HG03039 (cell line): Measurements from ENCODE around the gene PSMB11.
A peak's percentile ranks its signal among the peaks of the same experiment; 100 is the strongest.

ENCODE experiments used
- ATAC-seq: cut with Tn5 transposase; IDR thresholded peaks from one replicate; pipeline ENCODE4 v1.9.1; 2021; ENCODE audit warnings: mild to moderate bottlenecking, moderate library complexity; ENCODE audit not compliant: unreplicated experiment

Gene PSMB11

GRCh38 chr14:23057757-23058653 lies 16.0 kb downstream of the PSMB11 start:
- peak; percentile 37 for ATAC-seq

- no peak for ATAC-seq
Observed at GRCh38 chr14:23058654-23059504, 16.9 kb downstream of the PSMB11 start.

GRCh38 chr14:23060536-23061260 lies 18.7 kb downstream of the PSMB11 start:
- no peak for ATAC-seq

GRCh38 chr14:23062002-23062401 lies 20.0 kb downstream of the PSMB11 start:
- no peak for ATAC-seq

- no peak for ATAC-seq
Observed at GRCh38 chr14:23063601-23064000, 21.6 kb downstream of the PSMB11 start.

GRCh38 chr14:23066368-23066767 lies 24.4 kb downstream of the PSMB11 start:
- no peak for ATAC-seq

GRCh38 chr14:23066855-23067744 lies 25.1 kb downstream of the PSMB11 start:
- ATAC-seq, result no peak

- ATAC-seq, result no peak
Observed at GRCh38 chr14:23067847-23068788, 26.1 kb downstream of the PSMB11 start.

GRCh38 chr14:23068789-23069412 lies 26.9 kb downstream of the PSMB11 start:
- peak; percentile 67 for ATAC-seq

- no peak for ATAC-seq
Observed at GRCh38 chr14:23069413-23069806, 27.4 kb downstream of the PSMB11 start.

GRCh38 chr14:23070262-23071129 lies 28.5 kb downstream of the PSMB11 start:
- ATAC-seq, result no peak

- peak; percentile 88 for ATAC-seq
Observed at GRCh38 chr14:23071244-23071920, 29.4 kb downstream of the PSMB11 start.

- no peak for ATAC-seq
Observed at GRCh38 chr14:23071921-23072539, 30.0 kb downstream of the PSMB11 start.

GRCh38 chr14:23074906-23075305 lies 32.9 kb downstream of the PSMB11 start:
- ATAC-seq, result no peak

GRCh38 chr14:23076785-23077408 lies 34.9 kb downstream of the PSMB11 start:
- ATAC-seq, result no peak

GRCh38 chr14:23077962-23078361 lies 36.0 kb downstream of the PSMB11 start:
- no peak for ATAC-seq
